ENCODE results near the gene CCDC102A. TPM values are rescaled to one million over a fixed set of nuclear protein-coding genes. Genes with fewer than 3 reads are reported as not detected.

CCDC102A gene
- total RNA-seq, 1 donor from 2014 or later: 6.0 TPM

GRCh38 chr16:57516773-57517172, 19.6 kb downstream of the CCDC102A start:
- no peak for DNase-seq
- intact Hi-C loops (cut with micrococcal nuclease): no loop called here
- H3K4me1 Mint-ChIP-seq: peaks cover 2% of the 10 kb centered on the region
- H3K27me3 Mint-ChIP-seq: no peaks in the 10 kb centered on the region
- no peak overlapping the region for H3K4me3 Mint-ChIP-seq
- no peak overlapping the region for H3K27ac Mint-ChIP-seq
- peaks cover 8% of the 10 kb centered on the region for H3K36me3 Mint-ChIP-seq (ENCODE audit: low read depth)
- H3K9me3 Mint-ChIP-seq: no peaks in the 10 kb centered on the region

GRCh38 chr16:57516176-57516725, 20.1 kb downstream of the CCDC102A start:
- Mint-ChIP-seq H3K27me3 (no peaks in the 10 kb centered on the region), H3K36me3 (ENCODE audit: low read depth) (peaks cover 8% of the 10 kb centered on the region), H3K4me3 (no peak overlapping the region), H3K9me3 (no peaks in the 10 kb centered on the region), H3K4me1 (peaks cover 2% of the 10 kb centered on the region), H3K27ac (no peak overlapping the region)
- intact Hi-C loops (cut with micrococcal nuclease): no loop called here
- no peak for DNase-seq

- H3K4me1 Mint-ChIP-seq: peaks cover under 1% of the 10 kb centered on the region
- intact Hi-C loops (cut with micrococcal nuclease): no loop called here
- peaks cover 8% of the 10 kb centered on the region for H3K36me3 Mint-ChIP-seq (ENCODE audit: low read depth)
- no peak overlapping the region for H3K4me3 Mint-ChIP-seq
- H3K27ac Mint-ChIP-seq: no peak overlapping the region
- H3K9me3 Mint-ChIP-seq: no peaks in the 10 kb centered on the region
- no peaks in the 10 kb centered on the region for H3K27me3 Mint-ChIP-seq
- no peak for DNase-seq
Observed at GRCh38 chr16:57514791-57515600, 21.4 kb downstream of the CCDC102A start.

- H3K9me3 Mint-ChIP-seq: no peaks in the 10 kb centered on the region
- H3K27ac Mint-ChIP-seq: no peak overlapping the region
- peaks cover 8% of the 10 kb centered on the region for H3K36me3 Mint-ChIP-seq (ENCODE audit: low read depth)
- no peaks in the 10 kb centered on the region for H3K27me3 Mint-ChIP-seq
- H3K4me3 Mint-ChIP-seq: no peak overlapping the region
- H3K4me1 Mint-ChIP-seq: no peaks in the 10 kb centered on the region
- no peak for DNase-seq
- intact Hi-C loops (cut with micrococcal nuclease): no loop called here
Observed at GRCh38 chr16:57514371-57514770, 22.0 kb downstream of the CCDC102A start.

GRCh38 chr16:57513371-57514102, 22.8 kb downstream of the CCDC102A start:
- Mint-ChIP-seq H3K4me1 (no peaks in the 10 kb centered on the region), H3K27me3 (no peaks in the 10 kb centered on the region), H3K36me3 (ENCODE audit: low read depth) (peaks cover 7% of the 10 kb centered on the region), H3K27ac (no peak overlapping the region), H3K4me3 (no peak overlapping the region), H3K9me3 (no peaks in the 10 kb centered on the region)
- DNase-seq: no peak
- intact Hi-C loops (cut with micrococcal nuclease): no loop called here

GRCh38 chr16:57512296-57513001, 23.9 kb downstream of the CCDC102A start:
- H3K36me3 Mint-ChIP-seq (ENCODE audit: low read depth): peaks cover 5% of the 10 kb centered on the region
- H3K4me3 Mint-ChIP-seq: no peak overlapping the region
- no peaks in the 10 kb centered on the region for H3K9me3 Mint-ChIP-seq
- no peak for DNase-seq
- no peak overlapping the region for H3K27ac Mint-ChIP-seq
- no peaks in the 10 kb centered on the region for H3K4me1 Mint-ChIP-seq
- intact Hi-C loops (cut with micrococcal nuclease): no loop called here
- no peaks in the 10 kb centered on the region for H3K27me3 Mint-ChIP-seq

GRCh38 chr16:57510016-57510871, 26.1 kb downstream of the CCDC102A start:
- H3K4me1 Mint-ChIP-seq: no peaks in the 10 kb centered on the region
- H3K4me3 Mint-ChIP-seq: no peak overlapping the region
- intact Hi-C loops (cut with micrococcal nuclease): no loop called here
- peaks cover 2% of the 10 kb centered on the region for H3K27me3 Mint-ChIP-seq
- DNase-seq: no peak
- H3K9me3 Mint-ChIP-seq: no peaks in the 10 kb centered on the region
- peaks cover 2% of the 10 kb centered on the region for H3K36me3 Mint-ChIP-seq (ENCODE audit: low read depth)
- no peak overlapping the region for H3K27ac Mint-ChIP-seq

- Mint-ChIP-seq H3K36me3 (ENCODE audit: low read depth) (peaks cover 2% of the 10 kb centered on the region), H3K4me3 (no peak overlapping the region), H3K27me3 (peaks cover 2% of the 10 kb centered on the region), H3K9me3 (no peaks in the 10 kb centered on the region), H3K4me1 (no peaks in the 10 kb centered on the region), H3K27ac (no peak overlapping the region)
- no peak for DNase-seq
- intact Hi-C loops (cut with micrococcal nuclease): no loop called here
Observed at GRCh38 chr16:57509231-57509923, 27.0 kb downstream of the CCDC102A start.

- H3K4me3 Mint-ChIP-seq: no peak overlapping the region
- H3K27me3 Mint-ChIP-seq: peaks cover 2% of the 10 kb centered on the region
- H3K27ac Mint-ChIP-seq: no peak overlapping the region
- peaks cover 2% of the 10 kb centered on the region for H3K36me3 Mint-ChIP-seq (ENCODE audit: low read depth)
- DNase-seq: no peak
- no peaks in the 10 kb centered on the region for H3K4me1 Mint-ChIP-seq
- intact Hi-C loops (cut with micrococcal nuclease): no loop called here
- H3K9me3 Mint-ChIP-seq: no peaks in the 10 kb centered on the region
Observed at GRCh38 chr16:57508035-57508425, 28.3 kb downstream of the CCDC102A start.

GRCh38 chr16:57507136-57508034, 29.0 kb downstream of the CCDC102A start:
- Mint-ChIP-seq H3K9me3 (no peaks in the 10 kb centered on the region), H3K4me3 (no peak overlapping the region), H3K27me3 (peaks cover 2% of the 10 kb centered on the region), H3K36me3 (ENCODE audit: low read depth) (peaks cover 2% of the 10 kb centered on the region), H3K4me1 (no peaks in the 10 kb centered on the region), H3K27ac (no peak overlapping the region)
- no peak for DNase-seq
- intact Hi-C loops (cut with micrococcal nuclease): no loop called here

- Mint-ChIP-seq H3K27me3 (peaks cover 2% of the 10 kb centered on the region), H3K4me3 (no peak overlapping the region), H3K27ac (no peak overlapping the region), H3K4me1 (peaks cover 11% of the 10 kb centered on the region), H3K9me3 (no peaks in the 10 kb centered on the region), H3K36me3 (ENCODE audit: low read depth) (no peaks in the 10 kb centered on the region)
- intact Hi-C loops (cut with micrococcal nuclease): no loop called here
- no peak for DNase-seq
Observed at GRCh38 chr16:57505169-57505568, 31.2 kb downstream of the CCDC102A start.

- Mint-ChIP-seq H3K36me3 (ENCODE audit: low read depth) (no peaks in the 10 kb centered on the region), H3K9me3 (no peaks in the 10 kb centered on the region), H3K27me3 (peaks cover 2% of the 10 kb centered on the region), H3K27ac (no peak overlapping the region), H3K4me3 (no peak overlapping the region), H3K4me1 (peaks cover 11% of the 10 kb centered on the region)
- no peak for DNase-seq
- intact Hi-C loops (cut with micrococcal nuclease): no loop called here
Observed at GRCh38 chr16:57504491-57504890, 31.9 kb downstream of the CCDC102A start.
